ENCODE data around the gene PRKN. TPM values are rescaled to one million over a fixed set of nuclear protein-coding genes. Genes with fewer than 3 reads are reported as not detected.

Gene PRKN
- total and polyA plus RNA-seq, 9 donors: 3.0 to 15.0 (median 9.2) TPM

DNA sequence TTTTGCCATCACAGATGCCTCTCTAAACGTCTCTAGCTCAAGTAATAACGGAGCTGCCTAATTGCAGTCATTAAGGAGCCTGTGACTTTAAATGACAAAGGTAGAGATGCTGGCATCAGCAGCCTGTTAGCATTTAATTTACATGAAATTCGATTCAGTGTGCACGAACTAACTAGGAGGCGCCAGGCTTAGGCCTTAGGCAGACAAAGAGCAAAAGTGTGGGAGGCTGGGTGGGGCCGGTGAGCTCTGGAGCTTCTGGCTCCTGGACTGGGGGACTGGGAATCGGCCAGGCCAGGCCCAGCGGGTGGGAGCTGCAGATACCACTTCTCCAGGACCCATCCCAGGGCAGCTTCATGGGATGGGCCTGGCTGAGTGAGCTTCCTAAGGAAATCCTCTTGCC is 1283.7 kb downstream of the PRKN start:
- WGBS, 3 donors: 55 to 58% (median 57%) methylated on average over 8 of the region's 8 CpGs

DNA sequence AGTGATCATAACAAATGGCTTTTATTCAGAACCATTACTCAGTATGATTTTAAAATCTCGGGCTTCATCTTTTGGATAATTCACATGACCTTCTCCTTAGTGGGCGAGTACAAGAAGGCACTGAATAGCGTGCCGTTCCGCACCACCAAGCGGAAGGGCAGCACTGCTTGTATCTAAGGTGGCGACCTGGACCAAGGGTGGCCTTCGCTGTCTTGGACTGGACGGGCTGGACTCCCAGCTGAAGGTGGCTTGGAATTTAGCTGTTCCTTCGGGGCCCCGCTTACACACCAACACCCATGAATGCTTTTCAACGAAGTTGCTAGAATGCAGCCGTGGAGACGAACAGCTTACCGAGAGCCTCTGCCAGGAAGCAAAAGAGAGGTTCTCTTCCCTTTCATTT is 1285.1 kb downstream of the PRKN start:
- TF ChIP-seq, protein P1, sequence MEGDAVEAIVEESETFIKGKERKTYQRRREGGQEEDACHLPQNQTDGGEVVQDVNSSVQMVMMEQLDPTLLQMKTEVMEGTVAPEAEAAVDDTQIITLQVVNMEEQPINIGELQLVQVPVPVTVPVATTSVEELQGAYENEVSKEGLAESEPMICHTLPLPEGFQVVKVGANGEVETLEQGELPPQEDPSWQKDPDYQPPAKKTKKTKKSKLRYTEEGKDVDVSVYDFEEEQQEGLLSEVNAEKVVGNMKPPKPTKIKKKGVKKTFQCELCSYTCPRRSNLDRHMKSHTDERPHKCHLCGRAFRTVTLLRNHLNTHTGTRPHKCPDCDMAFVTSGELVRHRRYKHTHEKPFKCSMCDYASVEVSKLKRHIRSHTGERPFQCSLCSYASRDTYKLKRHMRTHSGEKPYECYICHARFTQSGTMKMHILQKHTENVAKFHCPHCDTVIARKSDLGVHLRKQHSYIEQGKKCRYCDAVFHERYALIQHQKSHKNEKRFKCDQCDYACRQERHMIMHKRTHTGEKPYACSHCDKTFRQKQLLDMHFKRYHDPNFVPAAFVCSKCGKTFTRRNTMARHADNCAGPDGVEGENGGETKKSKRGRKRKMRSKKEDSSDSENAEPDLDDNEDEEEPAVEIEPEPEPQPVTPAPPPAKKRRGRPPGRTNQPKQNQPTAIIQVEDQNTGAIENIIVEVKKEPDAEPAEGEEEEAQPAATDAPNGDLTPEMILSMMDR (IDR thresholded peaks at IDR 0.05): no peak
- TF ChIP-seq POLR2A (IDR thresholded peaks at IDR 0.05) (no peak), EP300 (IDR thresholded peaks at IDR 0.05) (no peak)

More for the DNA sequence above, 1283.7 kb downstream of the PRKN start:
- TF ChIP-seq EP300 (IDR thresholded peaks at IDR 0.05): no peak
- TF ChIP-seq POLR2A (IDR thresholded peaks at IDR 0.05): no peak
- TF ChIP-seq, protein P1 (IDR thresholded peaks at IDR 0.05): no peak
- peaks cover 3% of the 10 kb centered on the region for H3K4me1 ChIP-seq (ENCODE audit: insufficient read depth)
- no peak overlapping the region for H3K4me3 ChIP-seq
- intact Hi-C loops (cut with DNase I): no loop called here
- no peaks in the 10 kb centered on the region for H3K9me3 ChIP-seq
- no peak overlapping the region for H3K27ac ChIP-seq
- no peaks in the 10 kb centered on the region for H3K36me3 ChIP-seq
- DNase-seq: no peak
- no peaks in the 10 kb centered on the region for H3K27me3 ChIP-seq

DNA sequence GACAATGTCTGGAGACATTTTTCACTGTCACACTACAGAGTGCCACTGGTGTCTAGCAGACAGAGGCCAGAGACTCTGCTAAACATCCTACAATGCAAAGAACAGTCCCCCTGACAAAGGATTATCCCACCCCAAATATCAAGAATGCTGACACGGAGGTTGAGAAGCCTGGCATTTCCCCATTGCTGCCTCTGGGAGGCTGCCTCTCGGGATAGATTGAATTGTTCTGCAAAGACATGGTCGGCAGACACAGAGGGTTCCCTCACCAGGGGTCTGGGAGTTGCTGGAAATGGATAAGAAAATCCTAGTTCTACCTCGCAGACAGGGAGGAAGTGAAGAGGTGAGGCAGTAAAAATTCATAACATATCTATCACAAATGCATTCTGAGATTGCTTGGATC is 1287.3 kb downstream of the PRKN start:
- 92 to 100% (median 94%) methylated on average over 4 of the region's 4 CpGs for WGBS, 3 donors
- TF ChIP-seq EP300 (IDR thresholded peaks at IDR 0.05) (no peak), POLR2A (IDR thresholded peaks at IDR 0.05) (no peak)
- TF ChIP-seq, protein P1 (IDR thresholded peaks at IDR 0.05): no peak
- H3K4me3 ChIP-seq: no peak overlapping the region

More for the DNA sequence above, 1285.1 kb downstream of the PRKN start:
- DNase-seq: no peak
- Histone ChIP-seq H3K36me3 (no peaks in the 10 kb centered on the region), H3K27me3 (no peaks in the 10 kb centered on the region), H3K27ac (no peak overlapping the region), H3K9me3 (no peaks in the 10 kb centered on the region), H3K4me3 (no peak overlapping the region), H3K4me1 (ENCODE audit: insufficient read depth) (peaks cover 3% of the 10 kb centered on the region)
- intact Hi-C loops (cut with DNase I): no loop called here
- WGBS, 3 donors: 89 to 96% (median 94%) methylated on average over 15 of the region's 15 CpGs

DNA sequence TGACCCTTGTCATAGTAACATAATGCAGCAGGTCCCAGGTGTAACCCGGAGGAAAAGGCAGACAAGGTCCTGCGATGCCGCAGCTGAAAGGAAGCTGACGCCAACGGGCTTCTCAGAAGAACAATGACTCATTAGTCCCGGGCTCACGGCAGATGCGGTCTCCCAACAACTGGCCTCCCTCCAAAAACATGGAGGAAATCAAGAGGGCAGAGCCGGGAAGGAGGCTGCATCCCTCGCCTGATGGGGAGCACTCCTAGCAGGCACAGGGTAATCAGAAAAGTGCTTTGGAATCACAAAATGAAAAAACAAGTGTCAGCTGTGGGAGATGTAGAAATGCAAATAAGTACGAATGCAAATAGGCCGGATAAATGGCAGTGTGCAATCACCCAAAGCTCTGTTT is 1288.5 kb downstream of the PRKN start:
- Histone ChIP-seq H3K9me3 (no peaks in the 10 kb centered on the region), H3K4me1 (ENCODE audit: insufficient read depth) (peaks cover 3% of the 10 kb centered on the region), H3K4me3 (no peak overlapping the region), H3K27me3 (no peaks in the 10 kb centered on the region), H3K27ac (no peak overlapping the region), H3K36me3 (no peaks in the 10 kb centered on the region)
- no peak for TF ChIP-seq POLR2A (IDR thresholded peaks at IDR 0.05)
- TF ChIP-seq, protein P1 (IDR thresholded peaks at IDR 0.05): no peak
- no peak for TF ChIP-seq EP300 (IDR thresholded peaks at IDR 0.05)
- 51 to 58% (median 58%) methylated on average over 12 of the region's 12 CpGs for WGBS, 3 donors
- intact Hi-C loops (cut with DNase I): no loop called here
- DNase-seq: peak; percentile 48 to 63 (median 52)

More for the DNA sequence above, 1287.3 kb downstream of the PRKN start:
- H3K27ac ChIP-seq: no peak overlapping the region
- H3K4me1 ChIP-seq (ENCODE audit: insufficient read depth): peaks cover 3% of the 10 kb centered on the region
- H3K27me3 ChIP-seq: no peaks in the 10 kb centered on the region
- intact Hi-C loops (cut with DNase I): no loop called here
- H3K36me3 ChIP-seq: no peaks in the 10 kb centered on the region
- DNase-seq: no peak
- H3K9me3 ChIP-seq: no peaks in the 10 kb centered on the region
